Measurements from ENCODE around the gene PAAF1. TPM values are rescaled to one million over a fixed set of nuclear protein-coding genes. Genes with fewer than 3 reads are reported as not detected.

The PAAF1 gene
- total RNA-seq, 1 experiment from 2014 or later: 13.3 TPM

DNA sequence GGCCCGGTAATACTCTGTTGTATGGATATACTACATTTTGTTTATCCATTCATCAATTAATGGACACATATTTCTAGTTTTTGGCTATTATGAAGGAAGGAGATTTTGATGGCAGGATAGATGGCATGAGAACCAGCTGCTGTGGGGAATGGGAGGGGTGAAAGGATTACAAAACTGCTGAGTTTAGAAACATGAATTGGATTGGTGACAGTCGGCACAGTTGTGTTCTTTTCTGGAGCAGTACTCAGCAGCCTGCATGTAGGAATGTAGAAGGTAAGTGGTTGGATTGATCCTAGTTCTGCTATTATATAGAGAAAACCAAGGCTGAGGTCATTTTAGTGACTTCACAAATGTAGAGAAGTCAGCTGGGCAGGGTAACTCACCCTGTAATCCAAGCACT, 7.1 kb downstream of the PAAF1 start:
- BruUV-seq (replicated peaks): no TSS peak
- intact Hi-C loops (cut with micrococcal nuclease): no loop called here
- H3K9me3 ChIP-seq (ENCODE audit: low read length): no peaks in the 10 kb centered on the region
- H3K4me2 ChIP-seq (ENCODE audit: low read length): no peak overlapping the region
- no peak overlapping the region for H2AFZ ChIP-seq (ENCODE audit: low read length)
- H3K27me3 ChIP-seq (ENCODE audit: low read length): no peaks in the 10 kb centered on the region
- no peak overlapping the region for H3K9ac ChIP-seq (ENCODE audit: low read length)
- no peak overlapping the region for H3K4me3 ChIP-seq (ENCODE audit: low read length)
- CTCF ChIA-PET: no interaction called here
- ATAC-seq (no peak), DNase-seq (no peak)
- no peaks in the 10 kb centered on the region for H3K36me3 ChIP-seq (ENCODE audit: low read depth, low read length)
- no peak for TF ChIP-seq EZH2phosphoT487 (IDR thresholded peaks at IDR 0.05; ENCODE audit: borderline replicate concordance, low read length)
- TF ChIP-seq EZH2 (IDR thresholded peaks at IDR 0.05; ENCODE audit: low read length, unreplicated experiment): no peak
- TF ChIP-seq, protein P1, sequence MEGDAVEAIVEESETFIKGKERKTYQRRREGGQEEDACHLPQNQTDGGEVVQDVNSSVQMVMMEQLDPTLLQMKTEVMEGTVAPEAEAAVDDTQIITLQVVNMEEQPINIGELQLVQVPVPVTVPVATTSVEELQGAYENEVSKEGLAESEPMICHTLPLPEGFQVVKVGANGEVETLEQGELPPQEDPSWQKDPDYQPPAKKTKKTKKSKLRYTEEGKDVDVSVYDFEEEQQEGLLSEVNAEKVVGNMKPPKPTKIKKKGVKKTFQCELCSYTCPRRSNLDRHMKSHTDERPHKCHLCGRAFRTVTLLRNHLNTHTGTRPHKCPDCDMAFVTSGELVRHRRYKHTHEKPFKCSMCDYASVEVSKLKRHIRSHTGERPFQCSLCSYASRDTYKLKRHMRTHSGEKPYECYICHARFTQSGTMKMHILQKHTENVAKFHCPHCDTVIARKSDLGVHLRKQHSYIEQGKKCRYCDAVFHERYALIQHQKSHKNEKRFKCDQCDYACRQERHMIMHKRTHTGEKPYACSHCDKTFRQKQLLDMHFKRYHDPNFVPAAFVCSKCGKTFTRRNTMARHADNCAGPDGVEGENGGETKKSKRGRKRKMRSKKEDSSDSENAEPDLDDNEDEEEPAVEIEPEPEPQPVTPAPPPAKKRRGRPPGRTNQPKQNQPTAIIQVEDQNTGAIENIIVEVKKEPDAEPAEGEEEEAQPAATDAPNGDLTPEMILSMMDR (conservative IDR thresholded peaks at IDR 0.05; ENCODE audit: low read depth, low read length): no peak
- H3K4me1 ChIP-seq (ENCODE audit: insufficient read depth, low read length): peaks cover 4% of the 10 kb centered on the region
- POLR2A ChIA-PET (ENCODE audit: unreplicated experiment): no interaction called here
- H3F3A ChIP-seq (ENCODE audit: low read length, unreplicated experiment): no peaks in the 10 kb centered on the region
- no peak overlapping the region for H3K27ac ChIP-seq (ENCODE audit: low read length)
- no peaks in the 10 kb centered on the region for H3K9me2 ChIP-seq (replicated peaks; ENCODE audit: low read length)
- H3K79me2 ChIP-seq (ENCODE audit: low read length): no peaks in the 10 kb centered on the region
- H4K20me1 ChIP-seq (ENCODE audit: low read length): no peaks in the 10 kb centered on the region

DNA sequence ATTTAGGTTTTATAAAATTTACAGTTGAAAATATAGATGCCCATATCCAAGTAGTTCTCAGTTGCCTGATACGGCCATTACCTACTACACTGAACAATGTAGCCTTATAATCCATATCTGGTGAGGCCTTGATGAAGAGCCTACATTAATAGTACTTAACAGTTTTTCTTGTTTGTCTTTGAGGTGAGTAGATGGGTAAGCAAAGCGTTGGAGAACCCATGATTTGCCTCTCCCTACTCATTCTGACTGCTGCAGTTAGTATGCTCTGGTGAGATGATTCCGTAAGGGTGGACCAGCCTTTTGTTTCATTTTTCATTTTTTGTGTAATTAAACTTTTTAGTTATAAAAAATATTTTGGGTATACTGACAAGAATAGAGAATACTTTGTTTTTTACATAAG, 11.4 kb downstream of the PAAF1 start:
- no peak for TF ChIP-seq EZH2phosphoT487 (IDR thresholded peaks at IDR 0.05; ENCODE audit: borderline replicate concordance, low read length)
- TF ChIP-seq, protein P1 (conservative IDR thresholded peaks at IDR 0.05; ENCODE audit: low read depth, low read length): no peak
- TF ChIP-seq EZH2 (IDR thresholded peaks at IDR 0.05; ENCODE audit: low read length, unreplicated experiment): no peak
- BruUV-seq (replicated peaks): no TSS peak
- Histone ChIP-seq H3K27ac (ENCODE audit: low read length) (no peak overlapping the region), H2AFZ (ENCODE audit: low read length) (no peak overlapping the region), H3K9ac (ENCODE audit: low read length) (no peak overlapping the region), H3K4me2 (ENCODE audit: low read length) (no peak overlapping the region), H3K36me3 (ENCODE audit: low read depth, low read length) (peaks cover 4% of the 10 kb centered on the region; the same call in 1 of the 2 replicates), H4K20me1 (ENCODE audit: low read length) (no peaks in the 10 kb centered on the region), H3K9me2 (replicated peaks; ENCODE audit: low read length) (no peaks in the 10 kb centered on the region), H3K27me3 (ENCODE audit: low read length) (no peaks in the 10 kb centered on the region), H3K4me1 (ENCODE audit: insufficient read depth, low read length) (peaks cover 15% of the 10 kb centered on the region), H3F3A (ENCODE audit: low read length, unreplicated experiment) (no peaks in the 10 kb centered on the region), H3K4me3 (ENCODE audit: low read length) (no peak overlapping the region), H3K79me2 (ENCODE audit: low read length) (no peaks in the 10 kb centered on the region), H3K9me3 (ENCODE audit: low read length) (no peaks in the 10 kb centered on the region)
- ChIA-PET POLR2A (ENCODE audit: unreplicated experiment) (interaction anchor here (0.7 kb wide), 1 partner anchor 295 kb away, joined by 5 read pairs; no protein-coding TSS in a partner anchor), CTCF (no interaction called here)
- DNase-seq (no peak), ATAC-seq (no peak)
- intact Hi-C loops (cut with micrococcal nuclease): no loop called here

DNA sequence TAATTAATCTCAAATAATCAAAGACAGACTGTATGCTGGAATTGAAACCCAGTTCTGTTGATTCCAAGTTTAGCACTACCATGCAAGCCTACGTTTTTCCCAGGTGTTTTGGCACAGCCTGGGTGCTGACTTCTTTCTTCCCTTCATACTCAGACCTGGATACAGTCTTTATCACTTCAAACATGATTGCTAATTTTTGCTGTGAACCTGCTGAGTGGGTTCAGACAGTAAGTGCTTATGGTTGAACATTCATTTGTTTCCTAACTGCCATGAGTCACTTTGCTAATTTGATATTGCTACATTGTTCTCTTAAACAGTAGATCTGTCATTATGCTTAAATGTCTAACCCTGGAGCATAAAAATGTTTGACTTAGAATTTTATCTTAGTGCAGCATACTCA, 12.2 kb downstream of the PAAF1 start:
- H2AFZ ChIP-seq (ENCODE audit: low read length): no peak overlapping the region
- no peaks in the 10 kb centered on the region for H3F3A ChIP-seq (ENCODE audit: low read length, unreplicated experiment)
- no peaks in the 10 kb centered on the region for H3K9me3 ChIP-seq (ENCODE audit: low read length)
- H4K20me1 ChIP-seq (ENCODE audit: low read length): no peaks in the 10 kb centered on the region
- no peaks in the 10 kb centered on the region for H3K9me2 ChIP-seq (replicated peaks; ENCODE audit: low read length)
- no peak overlapping the region for H3K9ac ChIP-seq (ENCODE audit: low read length)
- ATAC-seq: peak; percentile 93
- H3K27ac ChIP-seq (ENCODE audit: low read length): no peak overlapping the region
- peaks cover 17% of the 10 kb centered on the region for H3K4me1 ChIP-seq (ENCODE audit: insufficient read depth, low read length)
- peaks cover 4% of the 10 kb centered on the region; the same call in 1 of the 2 replicates for H3K36me3 ChIP-seq (ENCODE audit: low read depth, low read length)
- peak; percentile 79 for DNase-seq
- no peaks in the 10 kb centered on the region for H3K79me2 ChIP-seq (ENCODE audit: low read length)
- H3K4me2 ChIP-seq (ENCODE audit: low read length): peak overlapping the region; percentile 24
- no peaks in the 10 kb centered on the region for H3K27me3 ChIP-seq (ENCODE audit: low read length)
- ChIA-PET CTCF (no interaction called here), POLR2A (ENCODE audit: unreplicated experiment) (interaction anchor here (0.7 kb wide), 1 partner anchor 295 kb away, joined by 5 read pairs; no protein-coding TSS in a partner anchor)
- no peak overlapping the region for H3K4me3 ChIP-seq (ENCODE audit: low read length)
- intact Hi-C loops (cut with micrococcal nuclease): no loop called here
- BruUV-seq (replicated peaks): no TSS peak
- TF ChIP-seq, protein P1 (conservative IDR thresholded peaks at IDR 0.05; ENCODE audit: low read depth, low read length): no peak
- TF ChIP-seq EZH2phosphoT487 (IDR thresholded peaks at IDR 0.05; ENCODE audit: borderline replicate concordance, low read length) (no peak), EZH2 (IDR thresholded peaks at IDR 0.05; ENCODE audit: low read length, unreplicated experiment) (no peak)
